ENCODE results near the gene TRABD.
"Not testable (repeated sequence)": the region's sequence is repeated elsewhere in the genome, so short reads cannot be mapped to it uniquely, and the experiment has no call there.

Gene TRABD

GRCh38 chr22:50200461-50201190 is 14.9 kb downstream of the TRABD start, which contains the start of gene SELENOO:
TSS of gene SELENOO (plus strand) at chr22:50201011. CDS start at chr22:50201037, 26 bp downstream.
- DNase-seq: peak; percentile 28 to 97 (median 90)

DNA sequence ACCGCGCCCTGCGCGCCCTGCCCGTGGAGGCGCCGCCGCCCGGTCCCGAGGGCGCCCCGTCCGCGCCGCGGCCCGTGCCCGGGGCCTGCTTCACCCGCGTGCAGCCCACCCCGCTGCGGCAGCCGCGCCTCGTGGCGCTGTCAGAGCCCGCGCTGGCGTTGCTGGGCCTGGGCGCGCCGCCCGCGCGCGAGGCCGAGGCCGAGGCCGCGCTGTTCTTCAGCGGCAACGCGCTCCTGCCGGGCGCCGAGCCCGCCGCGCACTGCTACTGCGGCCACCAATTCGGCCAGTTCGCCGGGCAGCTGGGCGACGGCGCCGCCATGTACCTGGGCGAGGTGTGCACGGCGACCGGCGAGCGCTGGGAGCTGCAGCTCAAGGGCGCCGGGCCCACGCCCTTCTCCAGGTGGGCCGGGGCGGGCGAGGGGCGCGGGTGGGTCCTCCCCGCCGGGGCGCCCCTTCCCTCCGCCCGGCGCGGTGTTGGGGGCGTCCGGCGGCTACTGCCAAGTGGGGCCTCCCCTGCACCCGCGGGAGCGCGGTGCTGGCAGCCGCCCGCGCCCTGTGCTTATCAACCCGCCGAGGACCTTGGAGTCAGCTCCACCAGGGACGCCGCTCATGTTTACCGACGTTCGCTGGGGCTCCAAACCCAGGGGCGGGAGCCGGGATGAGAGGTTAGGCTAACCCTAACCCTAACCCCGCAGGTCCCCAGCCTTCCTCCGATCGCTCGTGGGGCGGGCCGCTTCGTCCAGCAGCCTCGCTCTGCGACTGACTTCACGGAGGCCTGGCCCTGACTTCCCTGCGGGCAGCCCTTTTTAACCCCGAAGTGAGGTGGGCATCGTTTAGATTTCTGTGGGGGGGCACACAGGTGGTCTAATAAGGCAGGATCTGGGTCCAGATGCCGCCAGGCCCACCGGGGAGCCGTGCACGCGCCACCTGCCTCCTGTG is 15.7 kb downstream of the TRABD start:
- DNase-seq: peak in 2 of 56 donors; percentile 45 to 64

DNA sequence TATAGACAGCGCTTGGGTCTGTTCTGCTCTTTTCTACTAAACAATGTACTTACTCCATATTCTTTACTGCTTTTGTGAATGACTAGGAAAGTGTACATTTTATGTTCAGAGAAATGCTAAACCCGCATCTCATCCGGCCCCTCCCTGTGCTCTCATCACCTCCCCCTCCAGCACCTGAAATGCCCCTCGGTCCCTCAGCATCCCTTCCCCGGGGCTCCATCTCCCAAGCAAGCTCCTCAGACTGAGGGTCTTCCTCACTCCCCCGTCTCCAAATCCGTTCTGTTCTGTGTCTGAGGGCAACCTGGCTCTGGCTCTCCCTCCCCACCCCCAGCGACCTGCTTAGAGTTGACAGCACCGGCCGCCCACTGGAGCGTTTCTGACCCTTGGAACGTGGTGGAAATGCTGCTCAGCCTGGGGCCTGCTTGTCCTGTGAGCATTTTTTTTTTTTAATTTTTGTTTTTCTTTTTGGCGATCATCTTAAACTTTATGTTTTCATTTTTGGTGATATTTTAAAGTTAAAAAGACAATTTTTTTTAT is 16.5 kb downstream of the TRABD start:
- no peak for DNase-seq

GRCh38 chr22:50203288-50203687 is 17.6 kb downstream of the TRABD start:
- DNase-seq: no peak

DNA sequence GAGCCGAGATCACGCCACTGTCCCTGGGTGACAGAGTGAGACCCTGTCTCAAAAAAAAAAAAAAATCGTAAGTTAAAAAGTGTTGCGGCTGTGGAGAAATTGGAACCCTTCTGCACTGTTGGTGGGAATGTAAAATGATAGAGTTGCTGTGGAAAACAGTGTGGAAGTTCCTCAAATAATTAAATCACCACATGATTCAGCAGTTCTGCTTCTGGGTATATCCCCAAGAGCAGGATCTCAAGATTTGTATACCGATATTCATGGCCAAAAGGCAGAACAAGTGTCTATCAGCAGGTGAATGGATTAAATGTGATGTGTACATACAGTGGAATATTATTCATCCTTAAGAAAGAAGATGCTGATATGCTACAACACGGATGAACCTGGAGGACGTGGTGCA is 18.9 kb downstream of the TRABD start:
- DNase-seq: no peak

- DNase-seq: not testable (repeated sequence)
These were observed 19.3 kb downstream of the TRABD start for GRCh38 chr22:50204998-50205397.

DNA sequence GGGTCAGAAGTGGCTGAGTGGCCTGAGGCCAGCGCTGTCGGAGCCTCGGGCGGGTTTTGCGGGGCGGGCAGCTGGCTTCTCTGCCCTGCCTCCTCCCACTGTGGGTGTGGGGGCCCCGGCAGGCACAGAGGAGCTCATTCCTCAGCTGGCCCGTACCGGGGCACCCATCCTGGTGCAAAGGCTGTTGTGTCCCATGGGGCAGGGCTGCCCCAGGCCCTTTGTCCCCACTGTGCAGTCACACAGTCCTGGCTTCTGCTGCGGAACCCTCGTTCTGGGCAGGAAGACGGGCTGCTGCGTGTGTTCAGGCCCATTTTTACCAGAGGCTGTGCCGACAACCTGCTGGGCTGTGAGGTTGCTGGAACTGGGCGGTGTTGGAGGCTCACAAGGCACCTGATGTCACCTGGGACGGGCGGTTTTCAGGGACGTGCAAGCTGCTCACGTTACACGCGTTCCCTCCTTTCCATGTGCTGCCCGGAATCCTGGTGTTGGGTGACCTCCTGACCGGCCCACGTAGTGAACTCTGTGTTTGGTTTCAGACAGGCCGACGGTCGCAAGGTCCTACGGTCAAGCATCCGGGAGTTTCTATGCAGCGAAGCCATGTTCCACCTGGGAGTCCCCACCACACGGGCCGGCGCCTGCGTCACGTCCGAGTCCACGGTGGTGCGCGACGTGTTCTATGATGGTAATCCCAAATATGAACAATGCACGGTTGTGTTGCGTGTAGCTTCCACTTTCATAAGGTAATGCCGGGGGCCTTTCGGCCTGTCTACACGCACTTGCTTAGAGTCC is 20.3 kb downstream of the TRABD start:
- no peak for DNase-seq

- peak in 8 of 56 donors; percentile 30 to 60 (median 44) for DNase-seq
These were observed 20.9 kb downstream of the TRABD start for GRCh38 chr22:50206599-50206998.

DNA sequence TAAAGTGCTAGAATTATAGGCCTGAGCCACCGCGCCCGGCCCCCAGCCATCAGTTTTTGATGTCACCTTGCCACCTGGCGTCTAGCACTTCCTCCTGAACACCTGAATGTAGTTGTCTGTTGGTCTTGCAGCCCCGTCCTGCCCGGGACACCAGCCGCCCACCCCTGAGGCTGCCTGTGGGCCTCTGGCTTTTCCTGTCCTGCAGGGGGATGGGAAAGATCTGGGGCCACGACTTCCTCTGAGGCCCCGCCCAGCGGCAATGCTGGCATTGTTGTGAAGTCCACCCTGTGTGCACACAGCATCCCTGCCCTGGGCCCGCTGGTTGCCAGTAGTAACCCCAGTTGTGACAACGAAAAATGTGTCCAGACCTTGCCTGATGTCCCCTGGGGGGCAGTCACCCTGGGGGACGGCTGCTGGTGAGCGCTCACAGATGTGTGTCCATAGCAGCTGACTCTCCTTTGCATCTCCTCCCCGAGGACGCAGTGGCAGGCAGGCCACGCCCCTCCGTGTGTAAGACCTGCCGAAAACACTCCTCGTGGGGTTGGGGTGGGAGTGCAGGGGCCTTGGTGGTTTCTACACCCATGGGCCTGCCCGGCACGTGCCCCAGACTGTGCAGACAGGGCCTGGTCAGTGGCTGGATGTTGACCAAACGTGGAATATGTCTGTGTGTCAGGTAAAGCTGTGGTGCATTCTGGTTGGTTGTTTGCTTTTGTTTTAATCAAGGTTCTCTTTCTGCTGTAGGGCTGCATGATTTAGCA is 21.8 kb downstream of the TRABD start:
- no peak for DNase-seq

DNA sequence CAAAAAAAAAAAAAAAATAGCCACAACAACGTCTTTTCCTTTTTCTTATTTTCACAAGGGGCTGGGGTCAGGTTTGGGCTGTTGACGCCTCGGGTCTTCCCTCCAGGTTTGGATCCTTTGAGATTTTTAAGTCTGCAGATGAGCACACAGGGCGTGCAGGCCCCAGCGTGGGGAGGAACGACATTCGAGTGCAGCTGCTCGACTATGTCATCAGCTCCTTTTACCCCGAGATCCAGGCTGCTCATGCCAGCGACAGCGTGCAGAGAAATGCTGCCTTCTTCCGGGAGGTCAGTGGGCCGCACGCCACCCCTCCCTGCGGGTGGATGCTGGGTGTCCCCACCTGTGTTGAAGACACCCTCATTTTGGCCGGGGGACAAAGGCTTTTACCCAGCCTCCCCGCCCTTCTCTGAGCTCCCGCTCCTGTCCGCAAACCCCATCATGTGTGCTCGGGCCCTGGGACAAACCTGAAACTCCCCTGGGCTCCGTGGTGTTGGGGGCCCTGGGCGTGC is 22.8 kb downstream of the TRABD start:
- no peak for DNase-seq

DNA sequence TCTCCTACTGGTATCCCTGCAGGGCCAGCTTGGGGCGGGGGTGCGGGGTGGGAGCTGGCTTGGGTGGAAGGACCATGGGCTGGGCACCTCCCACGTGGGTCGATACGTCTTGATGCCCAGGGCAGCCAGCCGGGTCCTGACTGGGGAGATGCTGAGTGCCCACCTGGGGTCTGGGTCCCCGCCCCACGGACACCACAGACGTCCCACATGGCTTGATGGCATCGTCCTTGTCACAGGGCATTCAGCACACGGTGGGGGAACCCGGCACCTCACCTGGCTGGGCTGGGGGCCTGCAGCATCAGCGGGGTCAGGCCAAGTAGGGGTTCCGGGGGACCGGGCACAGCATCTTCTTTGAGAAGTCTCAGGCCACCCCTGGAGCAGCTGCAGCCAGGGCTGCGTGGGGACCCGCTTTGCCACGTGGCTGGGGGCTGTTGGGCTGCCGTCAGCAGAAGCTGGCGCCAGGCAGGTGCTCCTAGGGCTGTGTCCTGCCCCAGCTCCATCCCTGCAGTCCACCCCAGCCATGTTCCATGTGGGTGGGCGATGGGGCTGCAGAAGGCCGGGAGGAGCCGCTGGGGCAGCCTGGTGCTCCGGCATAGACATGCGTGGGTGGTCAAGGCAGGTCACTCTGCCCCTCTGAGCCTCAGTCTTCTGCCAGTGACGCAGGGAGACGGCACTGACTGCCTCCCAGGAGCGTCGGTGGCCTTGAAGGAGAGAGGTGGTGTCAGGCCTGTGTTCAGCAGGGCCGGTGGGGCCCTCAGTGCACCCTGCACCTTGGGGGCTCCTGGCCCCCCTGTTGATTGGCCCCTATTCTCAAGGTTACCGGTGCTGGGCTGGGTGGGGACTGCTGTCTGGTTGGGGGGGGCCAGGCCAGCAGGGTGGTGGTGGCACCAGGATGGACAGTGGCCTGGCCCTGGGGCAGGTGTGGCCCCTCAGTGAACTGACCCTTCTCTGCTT is 23.5 kb downstream of the TRABD start:
- no peak for DNase-seq

- DNase-seq: peak in 23 of 56 donors; percentile 18 to 75 (median 39)
These were observed 24.2 kb downstream of the TRABD start for GRCh38 chr22:50209893-50210292.

DNA sequence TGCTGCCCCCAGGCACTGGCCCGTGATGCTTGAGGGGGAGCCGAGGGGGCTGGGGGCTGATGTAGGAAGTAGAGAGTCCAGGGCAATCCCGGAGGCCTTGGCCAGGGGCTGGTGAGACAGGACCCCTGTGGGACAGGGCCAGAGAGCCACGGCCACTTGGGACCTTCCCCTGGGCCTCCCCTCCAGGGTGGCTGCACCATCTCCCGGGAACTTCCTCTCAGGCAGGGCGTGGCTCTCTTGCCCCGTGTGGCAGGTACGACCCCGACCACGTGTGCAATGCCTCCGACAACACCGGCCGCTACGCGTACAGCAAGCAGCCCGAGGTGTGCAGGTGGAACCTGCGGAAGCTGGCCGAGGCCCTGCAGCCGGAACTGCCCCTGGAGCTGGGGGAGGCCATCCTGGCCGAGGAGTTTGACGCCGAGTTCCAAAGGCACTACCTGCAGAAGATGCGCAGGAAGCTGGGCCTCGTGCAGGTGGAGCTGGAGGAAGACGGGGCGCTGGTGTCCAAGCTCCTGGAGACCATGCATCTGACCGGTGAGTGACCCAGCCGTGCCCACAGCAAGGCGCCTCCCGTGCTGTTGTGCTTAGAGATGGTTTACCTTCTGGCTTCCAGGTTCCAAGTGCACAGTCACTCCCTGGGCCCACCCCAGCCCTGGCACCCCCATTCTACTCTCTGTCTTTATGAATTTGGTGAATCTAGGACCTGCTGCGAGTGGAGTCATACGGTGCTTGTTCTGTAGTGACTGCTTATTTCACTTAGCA is 24.8 kb downstream of the TRABD start:
- no peak for DNase-seq

DNA sequence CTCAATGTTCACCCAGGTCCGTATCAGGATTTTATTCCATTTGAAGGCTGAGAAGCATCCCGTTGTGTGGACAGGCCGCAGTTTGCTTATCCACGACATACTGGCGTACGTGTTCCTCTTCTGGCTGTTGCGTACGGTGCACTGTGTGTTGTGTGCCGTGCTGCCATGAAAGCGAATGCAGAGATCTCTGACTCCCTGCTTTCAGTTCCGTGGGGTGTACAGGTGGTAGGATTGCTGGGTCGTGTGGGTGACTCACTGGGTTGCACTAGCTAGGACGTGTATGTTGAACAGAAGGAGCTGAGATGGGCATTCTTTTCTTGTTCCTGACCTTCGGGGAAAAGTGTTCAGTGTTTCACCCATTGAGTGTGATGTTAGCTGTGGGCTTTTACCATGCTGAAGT is 25.4 kb downstream of the TRABD start:
- DNase-seq: no peak

DNA sequence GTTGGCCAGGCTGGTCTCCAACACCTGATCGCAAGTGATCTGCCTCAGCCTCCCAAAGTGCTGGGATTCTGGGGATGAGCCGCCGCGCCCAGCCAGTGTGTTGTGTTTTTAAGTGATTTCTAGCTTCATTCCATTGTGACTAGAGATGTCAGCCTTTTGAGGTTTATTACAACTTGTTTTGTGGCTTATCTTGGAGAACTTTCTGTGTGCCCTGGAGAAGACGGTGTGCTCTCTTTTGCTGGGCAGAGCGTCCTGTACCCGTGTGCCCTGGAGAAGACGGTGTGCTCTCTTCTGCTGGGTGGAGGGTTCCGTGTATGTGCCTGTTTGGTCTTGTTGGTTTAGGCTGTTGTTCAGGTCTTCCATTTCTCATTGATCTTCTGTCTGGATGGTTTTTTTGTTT is 27.6 kb downstream of the TRABD start:
- no peak for DNase-seq

DNA sequence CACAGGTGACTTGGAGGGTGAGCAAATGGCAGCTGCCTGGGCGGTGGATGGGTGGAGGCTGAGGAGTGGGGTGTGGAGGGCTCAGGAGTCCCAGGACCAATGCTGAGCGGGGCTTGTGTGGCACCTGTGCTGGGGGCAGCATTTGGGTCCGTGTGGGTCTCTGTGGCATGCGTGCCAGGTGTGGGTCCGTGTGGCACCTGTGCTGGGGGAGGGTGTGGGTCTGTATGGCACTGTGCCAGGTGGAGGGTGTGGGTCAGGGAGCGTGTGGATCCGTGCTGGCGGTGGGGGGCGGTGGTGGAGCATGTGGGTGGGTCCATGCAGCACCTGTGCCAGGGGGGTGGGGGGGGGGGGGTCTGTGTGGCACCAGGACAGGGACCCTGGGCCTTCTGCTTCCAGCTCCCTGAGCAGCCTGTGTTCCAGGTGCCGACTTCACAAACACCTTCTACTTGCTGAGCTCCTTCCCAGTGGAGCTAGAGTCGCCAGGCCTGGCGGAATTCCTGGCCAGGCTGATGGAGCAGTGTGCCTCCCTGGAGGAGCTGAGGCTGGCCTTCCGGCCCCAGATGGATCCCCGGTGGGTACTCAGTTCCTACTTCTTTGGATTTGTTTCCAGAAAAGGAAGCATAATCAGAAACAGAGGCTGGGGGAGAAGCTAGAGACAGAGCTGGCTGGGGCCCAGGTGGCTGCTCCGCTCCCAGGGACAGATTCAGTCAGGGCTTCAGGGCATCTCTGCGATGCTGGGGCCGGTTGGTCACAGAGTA is 29.8 kb downstream of the TRABD start:
- DNase-seq: no peak

- no peak for DNase-seq
These were observed 30.5 kb downstream of the TRABD start for GRCh38 chr22:50216055-50216683.
